HepG2 (cell line): ENCODE data around the gene RPL31. TPM values are rescaled to one million over a fixed set of nuclear protein-coding genes. Genes with fewer than 3 reads are reported as not detected.

Experiments used
- ATF7-NPFF ChIP-seq: sonication (generic); formaldehyde crosslinking; IDR thresholded peaks from 2 replicates; pipeline ENCODE4 v1.8.1; 2023; ENCODE audit warnings: mild to moderate bottlenecking, low read depth, missing genetic modification reagents, moderate library complexity
- EED ChIP-seq: sonication (generic); formaldehyde crosslinking; IDR thresholded peaks from 2 replicates; pipeline ENCODE4 v1.5.0; 2020; ENCODE audit warnings: mild to moderate bottlenecking, missing genetic modification reagents
- MTA1 ChIP-seq: sonication (generic); formaldehyde crosslinking; IDR thresholded peaks from 2 replicates; pipeline ENCODE4 v1.4.0; 2020; ENCODE audit warnings: missing genetic modification reagents, mild to moderate bottlenecking, borderline replicate concordance
- POLR2AphosphoS5 ChIP-seq: IDR thresholded peaks from 2 replicates; pipeline ENCODE4 v1.6.1; 2012; ENCODE audit warnings: low read depth, low read length
- RFXAP ChIP-seq: sonication (generic); formaldehyde crosslinking; IDR thresholded peaks from 2 replicates; pipeline ENCODE4 v1.4.0; 2020; ENCODE audit warnings: missing genetic modification reagents, borderline replicate concordance
- SRSF4 ChIP-seq: fragments of 200-400 bp; formaldehyde crosslinking; IDR thresholded peaks from one replicate; pipeline ENCODE4 v1.6.1; 2018; ENCODE audit warnings: mild to moderate bottlenecking, low read depth, low read length, moderate library complexity; ENCODE audit not compliant: poor library complexity, severe bottlenecking
- U2AF2 ChIP-seq: fragments of 200-400 bp; formaldehyde crosslinking; IDR thresholded peaks from 2 replicates; pipeline ENCODE4 v1.6.1; 2017; ENCODE audit warnings: low read depth, mild to moderate bottlenecking, low read length
- YEATS2 ChIP-seq: sonication (generic); formaldehyde crosslinking; IDR thresholded peaks from 2 replicates; pipeline ENCODE4 v1.4.0; 2020; ENCODE audit warnings: missing genetic modification reagents, borderline replicate concordance
- ZFP36L1 ChIP-seq: sonication (generic); formaldehyde crosslinking; IDR thresholded peaks from 2 replicates; pipeline ENCODE4 v1.8.0; 2022; ENCODE audit warnings: mild to moderate bottlenecking, missing genetic modification reagents, moderate library complexity
- ZFP36L2 ChIP-seq: sonication (generic); formaldehyde crosslinking; IDR thresholded peaks from 2 replicates; pipeline ENCODE4 v1.4.0; 2020; ENCODE audit warnings: missing genetic modification reagents
- ZNF619 ChIP-seq: sonication (generic); formaldehyde crosslinking; IDR thresholded peaks from 2 replicates; pipeline ENCODE4 v1.4.0; 2020; ENCODE audit warnings: mild to moderate bottlenecking, missing genetic modification reagents
- ZNF790 ChIP-seq: sonication (generic); formaldehyde crosslinking; IDR thresholded peaks from 2 replicates; pipeline ENCODE4 v1.8.0; 2022; ENCODE audit warnings: missing genetic modification reagents, mild to moderate bottlenecking, borderline replicate concordance
- polyA plus RNA-seq, 8 experiments: library from polyadenylated mRNA; depleted of rRNA in 3 of 8; stranded (reverse) in 7 of 8; unstranded in 1 of 8; fragments of >200 nt; fragmentation: Illumina TruSeq in 4 of 8; extraction: Trizol in 4 of 8; gene quantifications; 2 replicates each; pipeline versions ENCODE4 v1.2.1 to v1.2.3, GENCODE V29; 2011 to 2016; ENCODE audit warnings: low read depth in 4 of 8, missing spikeins in 1 of 8, mixed read lengths in 1 of 8; ENCODE audit not compliant: insufficient read depth in 1 of 8
- total RNA-seq, 5 experiments: library from RNA; depleted of rRNA; stranded (reverse); fragments of >200 nt; fragmentation: Illumina TruSeq; extraction: Trizol; gene quantifications; 2 replicates each; pipeline ENCODE4 v1.2.3, GENCODE V29; 2016; ENCODE audit warnings: low read depth in 1 of 5
- TF ChIP-seq, protein P1 (sequence below): IDR thresholded peaks from 2 replicates; pipeline ENCODE4 v1.6.1; 2016; ENCODE audit warnings: control low read depth
- TF ChIP-seq, protein P2 (sequence below): sonication (generic); formaldehyde crosslinking; IDR thresholded peaks from 2 replicates; pipeline ENCODE4 v1.5.1; 2020; ENCODE audit warnings: mild to moderate bottlenecking, missing genetic modification reagents, moderate library complexity
- TF ChIP-seq, protein P3 (sequence below): sonication (generic); formaldehyde crosslinking; IDR thresholded peaks from 2 replicates; pipeline ENCODE4 v1.4.0; 2020; ENCODE audit warnings: missing genetic modification reagents
- TF ChIP-seq, protein P4 (sequence below): IDR thresholded peaks from 2 replicates; pipeline ENCODE4 v1.6.1; 2012; ENCODE audit warnings: low read length, improper control_type of control experiment
- TF ChIP-seq, protein P5 (sequence below): sonication (generic); formaldehyde crosslinking; IDR thresholded peaks from 2 replicates; pipeline ENCODE4 v1.4.0; 2020; ENCODE audit warnings: missing genetic modification reagents

RPL31 gene
- total and polyA plus RNA-seq, 2 of the 13 experiments (the other 11 are each of a cell fraction or from before 2014, with no cell fraction given) = 3,331 to 3,582 TPM

DNA sequence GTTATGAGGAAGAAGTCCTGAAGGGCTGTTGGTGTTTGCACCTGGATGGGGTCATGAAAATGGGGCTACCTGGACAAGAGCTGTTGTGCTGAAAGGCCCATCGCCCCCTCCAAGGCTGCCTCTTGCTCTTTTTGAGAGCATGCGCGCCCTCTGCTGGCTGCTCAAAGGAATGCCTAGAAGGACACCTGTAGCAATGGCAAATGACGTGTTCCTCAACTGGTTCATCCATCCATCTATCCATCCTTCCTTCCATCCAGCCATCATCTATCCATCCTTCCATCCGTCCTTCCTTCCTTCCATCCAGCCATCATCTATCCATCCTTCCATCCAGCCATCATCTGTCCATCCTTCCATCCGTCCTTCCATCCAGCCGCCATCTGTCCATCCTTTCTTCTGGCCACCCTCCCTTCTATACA lies 17.2 kb upstream of the RPL31 start (continued):
- TF ChIP-seq ZNF619 (CRISPR knock-in tag) (0 out of 2 replicates have a peak, but pooled peaks have one; percentile 48), ZNF790 (CRISPR knock-in tag) (no peak), ZFP36L1 (no peak), RFXAP (no peak), YEATS2 (CRISPR knock-in tag) (peak; percentile 47; the same call in 1 of the 2 replicates), MTA1 (CRISPR knock-in tag) (no peak), ZFP36L2 (no peak), U2AF2 (no peak), POLR2AphosphoS5 (no peak), EED (CRISPR knock-in tag) (no peak), SRSF4 (no peak), ATF7-NPFF (CRISPR knock-in tag) (no peak)
- TF ChIP-seq, protein P1, sequence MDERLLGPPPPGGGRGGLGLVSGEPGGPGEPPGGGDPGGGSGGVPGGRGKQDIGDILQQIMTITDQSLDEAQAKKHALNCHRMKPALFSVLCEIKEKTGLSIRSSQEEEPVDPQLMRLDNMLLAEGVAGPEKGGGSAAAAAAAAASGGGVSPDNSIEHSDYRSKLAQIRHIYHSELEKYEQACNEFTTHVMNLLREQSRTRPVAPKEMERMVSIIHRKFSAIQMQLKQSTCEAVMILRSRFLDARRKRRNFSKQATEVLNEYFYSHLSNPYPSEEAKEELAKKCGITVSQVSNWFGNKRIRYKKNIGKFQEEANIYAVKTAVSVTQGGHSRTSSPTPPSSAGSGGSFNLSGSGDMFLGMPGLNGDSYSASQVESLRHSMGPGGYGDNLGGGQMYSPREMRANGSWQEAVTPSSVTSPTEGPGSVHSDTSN = no peak
- TF ChIP-seq, protein P2, sequence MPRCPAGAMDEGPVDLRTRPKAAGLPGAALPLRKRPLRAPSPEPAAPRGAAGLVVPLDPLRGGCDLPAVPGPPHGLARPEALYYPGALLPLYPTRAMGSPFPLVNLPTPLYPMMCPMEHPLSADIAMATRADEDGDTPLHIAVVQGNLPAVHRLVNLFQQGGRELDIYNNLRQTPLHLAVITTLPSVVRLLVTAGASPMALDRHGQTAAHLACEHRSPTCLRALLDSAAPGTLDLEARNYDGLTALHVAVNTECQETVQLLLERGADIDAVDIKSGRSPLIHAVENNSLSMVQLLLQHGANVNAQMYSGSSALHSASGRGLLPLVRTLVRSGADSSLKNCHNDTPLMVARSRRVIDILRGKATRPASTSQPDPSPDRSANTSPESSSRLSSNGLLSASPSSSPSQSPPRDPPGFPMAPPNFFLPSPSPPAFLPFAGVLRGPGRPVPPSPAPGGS = 0 out of 2 replicates have a peak, but pooled peaks have one; percentile 46
- TF ChIP-seq, protein P3, sequence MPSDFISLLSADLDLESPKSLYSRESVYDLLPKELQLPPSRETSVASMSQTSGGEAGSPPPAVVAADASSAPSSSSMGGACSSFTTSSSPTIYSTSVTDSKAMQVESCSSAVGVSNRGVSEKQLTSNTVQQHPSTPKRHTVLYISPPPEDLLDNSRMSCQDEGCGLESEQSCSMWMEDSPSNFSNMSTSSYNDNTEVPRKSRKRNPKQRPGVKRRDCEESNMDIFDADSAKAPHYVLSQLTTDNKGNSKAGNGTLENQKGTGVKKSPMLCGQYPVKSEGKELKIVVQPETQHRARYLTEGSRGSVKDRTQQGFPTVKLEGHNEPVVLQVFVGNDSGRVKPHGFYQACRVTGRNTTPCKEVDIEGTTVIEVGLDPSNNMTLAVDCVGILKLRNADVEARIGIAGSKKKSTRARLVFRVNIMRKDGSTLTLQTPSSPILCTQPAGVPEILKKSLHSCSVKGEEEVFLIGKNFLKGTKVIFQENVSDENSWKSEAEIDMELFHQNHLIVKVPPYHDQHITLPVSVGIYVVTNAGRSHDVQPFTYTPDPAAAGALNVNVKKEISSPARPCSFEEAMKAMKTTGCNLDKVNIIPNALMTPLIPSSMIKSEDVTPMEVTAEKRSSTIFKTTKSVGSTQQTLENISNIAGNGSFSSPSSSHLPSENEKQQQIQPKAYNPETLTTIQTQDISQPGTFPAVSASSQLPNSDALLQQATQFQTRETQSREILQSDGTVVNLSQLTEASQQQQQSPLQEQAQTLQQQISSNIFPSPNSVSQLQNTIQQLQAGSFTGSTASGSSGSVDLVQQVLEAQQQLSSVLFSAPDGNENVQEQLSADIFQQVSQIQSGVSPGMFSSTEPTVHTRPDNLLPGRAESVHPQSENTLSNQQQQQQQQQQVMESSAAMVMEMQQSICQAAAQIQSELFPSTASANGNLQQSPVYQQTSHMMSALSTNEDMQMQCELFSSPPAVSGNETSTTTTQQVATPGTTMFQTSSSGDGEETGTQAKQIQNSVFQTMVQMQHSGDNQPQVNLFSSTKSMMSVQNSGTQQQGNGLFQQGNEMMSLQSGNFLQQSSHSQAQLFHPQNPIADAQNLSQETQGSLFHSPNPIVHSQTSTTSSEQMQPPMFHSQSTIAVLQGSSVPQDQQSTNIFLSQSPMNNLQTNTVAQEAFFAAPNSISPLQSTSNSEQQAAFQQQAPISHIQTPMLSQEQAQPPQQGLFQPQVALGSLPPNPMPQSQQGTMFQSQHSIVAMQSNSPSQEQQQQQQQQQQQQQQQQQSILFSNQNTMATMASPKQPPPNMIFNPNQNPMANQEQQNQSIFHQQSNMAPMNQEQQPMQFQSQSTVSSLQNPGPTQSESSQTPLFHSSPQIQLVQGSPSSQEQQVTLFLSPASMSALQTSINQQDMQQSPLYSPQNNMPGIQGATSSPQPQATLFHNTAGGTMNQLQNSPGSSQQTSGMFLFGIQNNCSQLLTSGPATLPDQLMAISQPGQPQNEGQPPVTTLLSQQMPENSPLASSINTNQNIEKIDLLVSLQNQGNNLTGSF (CRISPR knock-in tag) = no peak
- TF ChIP-seq, protein P4, sequence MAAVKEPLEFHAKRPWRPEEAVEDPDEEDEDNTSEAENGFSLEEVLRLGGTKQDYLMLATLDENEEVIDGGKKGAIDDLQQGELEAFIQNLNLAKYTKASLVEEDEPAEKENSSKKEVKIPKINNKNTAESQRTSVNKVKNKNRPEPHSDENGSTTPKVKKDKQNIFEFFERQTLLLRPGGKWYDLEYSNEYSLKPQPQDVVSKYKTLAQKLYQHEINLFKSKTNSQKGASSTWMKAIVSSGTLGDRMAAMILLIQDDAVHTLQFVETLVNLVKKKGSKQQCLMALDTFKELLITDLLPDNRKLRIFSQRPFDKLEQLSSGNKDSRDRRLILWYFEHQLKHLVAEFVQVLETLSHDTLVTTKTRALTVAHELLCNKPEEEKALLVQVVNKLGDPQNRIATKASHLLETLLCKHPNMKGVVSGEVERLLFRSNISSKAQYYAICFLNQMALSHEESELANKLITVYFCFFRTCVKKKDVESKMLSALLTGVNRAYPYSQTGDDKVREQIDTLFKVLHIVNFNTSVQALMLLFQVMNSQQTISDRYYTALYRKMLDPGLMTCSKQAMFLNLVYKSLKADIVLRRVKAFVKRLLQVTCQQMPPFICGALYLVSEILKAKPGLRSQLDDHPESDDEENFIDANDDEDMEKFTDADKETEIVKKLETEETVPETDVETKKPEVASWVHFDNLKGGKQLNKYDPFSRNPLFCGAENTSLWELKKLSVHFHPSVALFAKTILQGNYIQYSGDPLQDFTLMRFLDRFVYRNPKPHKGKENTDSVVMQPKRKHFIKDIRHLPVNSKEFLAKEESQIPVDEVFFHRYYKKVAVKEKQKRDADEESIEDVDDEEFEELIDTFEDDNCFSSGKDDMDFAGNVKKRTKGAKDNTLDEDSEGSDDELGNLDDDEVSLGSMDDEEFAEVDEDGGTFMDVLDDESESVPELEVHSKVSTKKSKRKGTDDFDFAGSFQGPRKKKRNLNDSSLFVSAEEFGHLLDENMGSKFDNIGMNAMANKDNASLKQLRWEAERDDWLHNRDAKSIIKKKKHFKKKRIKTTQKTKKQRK = no peak
- TF ChIP-seq, protein P5, sequence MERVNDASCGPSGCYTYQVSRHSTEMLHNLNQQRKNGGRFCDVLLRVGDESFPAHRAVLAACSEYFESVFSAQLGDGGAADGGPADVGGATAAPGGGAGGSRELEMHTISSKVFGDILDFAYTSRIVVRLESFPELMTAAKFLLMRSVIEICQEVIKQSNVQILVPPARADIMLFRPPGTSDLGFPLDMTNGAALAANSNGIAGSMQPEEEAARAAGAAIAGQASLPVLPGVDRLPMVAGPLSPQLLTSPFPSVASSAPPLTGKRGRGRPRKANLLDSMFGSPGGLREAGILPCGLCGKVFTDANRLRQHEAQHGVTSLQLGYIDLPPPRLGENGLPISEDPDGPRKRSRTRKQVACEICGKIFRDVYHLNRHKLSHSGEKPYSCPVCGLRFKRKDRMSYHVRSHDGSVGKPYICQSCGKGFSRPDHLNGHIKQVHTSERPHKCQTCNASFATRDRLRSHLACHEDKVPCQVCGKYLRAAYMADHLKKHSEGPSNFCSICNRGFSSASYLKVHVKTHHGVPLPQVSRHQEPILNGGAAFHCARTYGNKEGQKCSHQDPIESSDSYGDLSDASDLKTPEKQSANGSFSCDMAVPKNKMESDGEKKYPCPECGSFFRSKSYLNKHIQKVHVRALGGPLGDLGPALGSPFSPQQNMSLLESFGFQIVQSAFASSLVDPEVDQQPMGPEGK (CRISPR knock-in tag) = peak; percentile 71
